Measurements from ENCODE around the gene SNX25. TPM values are rescaled to one million over a fixed set of nuclear protein-coding genes. Genes with fewer than 3 reads are reported as not detected.

SNX25 gene
- total and polyA plus RNA-seq, 10 of the 15 experiments (the other 5 are each of a cell fraction or from before 2014, with no cell fraction given), result 11.2 to 117 (median 62.8) TPM

- TF ChIP-seq IRF3 (IDR thresholded peaks at IDR 0.05) (no peak), NR2F1 (conservative IDR thresholded peaks at IDR 0.05) (peak; percentile 80), CREB1 (IDR thresholded peaks at IDR 0.05; ENCODE audit: low read depth) (no peak), POLR2A (IDR thresholded peaks at IDR 0.05; ENCODE audit: low read depth, low read length) (peak; percentile 85), TCF12 (IDR thresholded peaks at IDR 0.05; ENCODE audit: low read depth, low read length) (0 out of 2 replicates have a peak, but pooled peaks have one; percentile 3), ZNF207 (IDR thresholded peaks at IDR 0.05; ENCODE audit: borderline replicate concordance) (peak; percentile 49; the same call in 1 of the 2 replicates), KLF5 (IDR thresholded peaks at IDR 0.05; ENCODE audit: partially characterized antibody) (no peak), RELA (IDR thresholded peaks at IDR 0.05; ENCODE audit: borderline replicate concordance, partially characterized antibody) (peak; percentile 60), BRCA1 (IDR thresholded peaks at IDR 0.05; ENCODE audit: low read depth, low read length) (no peak), STAT1 (conservative IDR thresholded peaks at IDR 0.05) (0 out of 2 replicates have a peak, but pooled peaks have one; percentile 49), MLLT1 (IDR thresholded peaks at IDR 0.05) (no peak), HDAC6 (IDR thresholded peaks at IDR 0.05; ENCODE audit: unreplicated experiment) (peak; percentile 26), CUX1 (IDR thresholded peaks at IDR 0.05; ENCODE audit: insufficient replicate concordance, low read depth, low read length) (no peak), POLR2AphosphoS5 (IDR thresholded peaks at IDR 0.05; ENCODE audit: low read length) (peak; percentile 72), BACH1 (IDR thresholded peaks at IDR 0.05; ENCODE audit: borderline replicate concordance) (peak; percentile 89), MXI1 (IDR thresholded peaks at IDR 0.05; ENCODE audit: low read depth, low read length) (0 out of 2 replicates have a peak, but pooled peaks have one; percentile 37), PAX5 (IDR thresholded peaks at IDR 0.05; ENCODE audit: borderline replicate concordance, low read depth, low read length) (peak; percentile 17; the same call in 1 of the 2 replicates), POU2F2 (IDR thresholded peaks at IDR 0.05; ENCODE audit: borderline replicate concordance, low read depth, low read length) (0 out of 3 replicates have a peak, but pooled peaks have one; percentile 11), YY1 (IDR thresholded peaks at IDR 0.05; ENCODE audit: low read depth, low read length) (peak; percentile 32; the same call in 1 of the 2 replicates), DPF2 (IDR thresholded peaks at IDR 0.05) (peak; percentile 98), ZNF217 (IDR thresholded peaks at IDR 0.05) (no peak), SREBF2 (IDR thresholded peaks at IDR 0.05; ENCODE audit: low read length) (no peak), CBX5 (IDR thresholded peaks at IDR 0.05; ENCODE audit: low read depth) (0 out of 2 replicates have a peak, but pooled peaks have one; percentile 37)
These were observed at the start of gene SNX25 (continued) for GRCh38 chr4:185209031-185209851.
